ENCODE data around the gene SRRM3.

The SRRM3 gene

DNA sequence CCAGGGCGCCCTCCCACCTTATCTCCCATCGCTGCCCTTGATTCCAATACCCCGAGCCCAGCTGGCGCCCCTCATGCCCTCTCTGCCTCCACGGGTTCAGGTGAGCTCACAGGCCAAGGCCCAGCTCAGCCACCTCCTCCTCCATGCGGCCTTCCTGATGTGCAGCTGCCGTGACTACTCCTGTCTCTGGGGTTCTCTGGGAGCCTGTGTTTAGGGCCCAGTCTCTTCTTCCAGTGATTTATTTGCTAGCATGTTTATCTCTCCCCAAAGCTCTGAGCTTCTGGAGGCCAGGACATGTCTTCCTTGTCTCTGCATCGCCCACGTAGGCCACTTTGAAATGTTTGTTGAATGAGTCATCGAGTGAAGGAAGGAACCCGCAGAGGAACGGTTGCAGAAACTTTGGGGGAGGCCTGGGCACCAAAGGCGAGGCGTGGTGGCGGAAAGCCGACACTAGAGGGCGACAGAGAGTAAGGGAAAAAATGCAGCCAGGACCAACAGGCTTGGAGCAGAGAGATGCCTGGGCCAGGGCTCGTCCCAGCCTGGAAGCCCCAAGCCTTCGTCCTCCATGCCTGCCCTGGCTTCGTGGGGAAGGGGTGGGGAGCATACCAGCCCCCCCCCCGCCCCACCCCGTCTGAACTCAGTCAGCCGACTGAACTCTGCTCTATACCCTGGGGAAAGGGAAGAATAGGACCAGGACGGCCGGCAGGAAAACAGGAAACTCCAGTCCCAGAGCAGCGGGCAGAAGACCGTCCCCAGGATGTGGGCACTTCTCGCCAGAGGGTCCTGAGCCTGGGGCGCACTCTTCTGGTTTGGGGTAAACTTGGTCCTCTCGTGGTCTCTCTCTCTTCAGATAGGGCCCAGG, 89.9 kb downstream of the SRRM3 start (continued):
- TF ChIP-seq KLF7 (tag by site-specific recombination; IDR thresholded peaks at IDR 0.05; ENCODE audit: borderline replicate concordance) (no peak), ZNF114 (tag by site-specific recombination; IDR thresholded peaks at IDR 0.05) (no peak), ZNF155 (tag by site-specific recombination; IDR thresholded peaks at IDR 0.05) (no peak), ZIC2 (tag by site-specific recombination; IDR thresholded peaks at IDR 0.05) (peak; percentile 43; the same call in 1 of the 2 replicates), ZNF785 (tag by site-specific recombination; IDR thresholded peaks at IDR 0.05) (no peak), ZNF394 (tag by site-specific recombination; IDR thresholded peaks at IDR 0.05; ENCODE audit: borderline replicate concordance) (no peak), ZNF133 (tag by site-specific recombination; IDR thresholded peaks at IDR 0.05) (no peak), ZXDB (tag by site-specific recombination; IDR thresholded peaks at IDR 0.05) (no peak), ZNF473 (tag by site-specific recombination; IDR thresholded peaks at IDR 0.05) (no peak), SALL2 (tag by site-specific recombination; IDR thresholded peaks at IDR 0.05; ENCODE audit: borderline replicate concordance) (no peak), GLI4 (tag by site-specific recombination; IDR thresholded peaks at IDR 0.05) (no peak), ZNF138 (tag by site-specific recombination; IDR thresholded peaks at IDR 0.05; ENCODE audit: borderline replicate concordance) (no peak), ZSCAN30 (tag by site-specific recombination; IDR thresholded peaks at IDR 0.05) (peak; percentile 76), REST (tag by site-specific recombination; IDR thresholded peaks at IDR 0.05) (no peak), KLF10 (tag by site-specific recombination; IDR thresholded peaks at IDR 0.05) (no peak), ZNF530 (tag by site-specific recombination; IDR thresholded peaks at IDR 0.05; ENCODE audit: low read depth) (no peak), ZBTB1 (tag by site-specific recombination; IDR thresholded peaks at IDR 0.05) (no peak), ZNF645 (tag by site-specific recombination; IDR thresholded peaks at IDR 0.05) (no peak), ZNF416 (tag by site-specific recombination; IDR thresholded peaks at IDR 0.05) (no peak), ZNF292 (tag by site-specific recombination; IDR thresholded peaks at IDR 0.05; ENCODE audit: borderline replicate concordance, low read depth) (no peak), ZNF223 (tag by site-specific recombination; IDR thresholded peaks at IDR 0.05) (no peak), ZBTB49 (tag by site-specific recombination; IDR thresholded peaks at IDR 0.05; ENCODE audit: low read depth) (no peak), GLI2 (tag by site-specific recombination; IDR thresholded peaks at IDR 0.05; ENCODE audit: borderline replicate concordance, low read depth) (no peak), ZFP37 (tag by site-specific recombination; IDR thresholded peaks at IDR 0.05) (peak; percentile 60; the same call in 1 of the 2 replicates), ZNF560 (tag by site-specific recombination; IDR thresholded peaks at IDR 0.05; ENCODE audit: borderline replicate concordance) (no peak), ZNF354C (tag by site-specific recombination; IDR thresholded peaks at IDR 0.05; ENCODE audit: borderline replicate concordance, low read depth) (no peak)
- TF ChIP-seq, protein P1, sequence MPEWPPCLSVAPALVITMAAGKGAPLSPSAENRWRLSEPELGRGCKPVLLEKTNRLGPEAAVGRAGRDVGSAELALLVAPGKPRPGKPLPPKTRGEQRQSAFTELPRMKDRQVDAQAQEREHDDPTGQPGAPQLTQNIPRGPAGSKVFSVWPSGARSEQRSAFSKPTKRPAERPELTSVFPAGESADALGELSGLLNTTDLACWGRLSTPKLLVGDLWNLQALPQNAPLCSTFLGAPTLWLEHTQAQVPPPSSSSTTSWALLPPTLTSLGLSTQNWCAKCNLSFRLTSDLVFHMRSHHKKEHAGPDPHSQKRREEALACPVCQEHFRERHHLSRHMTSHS (tag by site-specific recombination; IDR thresholded peaks at IDR 0.05) = no peak
- TF ChIP-seq, protein P2, sequence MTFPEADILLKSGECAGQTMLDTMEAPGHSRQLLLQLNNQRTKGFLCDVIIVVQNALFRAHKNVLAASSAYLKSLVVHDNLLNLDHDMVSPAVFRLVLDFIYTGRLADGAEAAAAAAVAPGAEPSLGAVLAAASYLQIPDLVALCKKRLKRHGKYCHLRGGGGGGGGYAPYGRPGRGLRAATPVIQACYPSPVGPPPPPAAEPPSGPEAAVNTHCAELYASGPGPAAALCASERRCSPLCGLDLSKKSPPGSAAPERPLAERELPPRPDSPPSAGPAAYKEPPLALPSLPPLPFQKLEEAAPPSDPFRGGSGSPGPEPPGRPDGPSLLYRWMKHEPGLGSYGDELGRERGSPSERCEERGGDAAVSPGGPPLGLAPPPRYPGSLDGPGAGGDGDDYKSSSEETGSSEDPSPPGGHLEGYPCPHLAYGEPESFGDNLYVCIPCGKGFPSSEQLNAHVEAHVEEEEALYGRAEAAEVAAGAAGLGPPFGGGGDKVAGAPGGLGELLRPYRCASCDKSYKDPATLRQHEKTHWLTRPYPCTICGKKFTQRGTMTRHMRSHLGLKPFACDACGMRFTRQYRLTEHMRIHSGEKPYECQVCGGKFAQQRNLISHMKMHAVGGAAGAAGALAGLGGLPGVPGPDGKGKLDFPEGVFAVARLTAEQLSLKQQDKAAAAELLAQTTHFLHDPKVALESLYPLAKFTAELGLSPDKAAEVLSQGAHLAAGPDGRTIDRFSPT (tag by site-specific recombination; IDR thresholded peaks at IDR 0.05) = 0 out of 2 replicates have a peak, but pooled peaks have one; percentile 52

Data from HEK293 (cell line).